Measurements from ENCODE around the gene EZR.

Gene EZR

DNA sequence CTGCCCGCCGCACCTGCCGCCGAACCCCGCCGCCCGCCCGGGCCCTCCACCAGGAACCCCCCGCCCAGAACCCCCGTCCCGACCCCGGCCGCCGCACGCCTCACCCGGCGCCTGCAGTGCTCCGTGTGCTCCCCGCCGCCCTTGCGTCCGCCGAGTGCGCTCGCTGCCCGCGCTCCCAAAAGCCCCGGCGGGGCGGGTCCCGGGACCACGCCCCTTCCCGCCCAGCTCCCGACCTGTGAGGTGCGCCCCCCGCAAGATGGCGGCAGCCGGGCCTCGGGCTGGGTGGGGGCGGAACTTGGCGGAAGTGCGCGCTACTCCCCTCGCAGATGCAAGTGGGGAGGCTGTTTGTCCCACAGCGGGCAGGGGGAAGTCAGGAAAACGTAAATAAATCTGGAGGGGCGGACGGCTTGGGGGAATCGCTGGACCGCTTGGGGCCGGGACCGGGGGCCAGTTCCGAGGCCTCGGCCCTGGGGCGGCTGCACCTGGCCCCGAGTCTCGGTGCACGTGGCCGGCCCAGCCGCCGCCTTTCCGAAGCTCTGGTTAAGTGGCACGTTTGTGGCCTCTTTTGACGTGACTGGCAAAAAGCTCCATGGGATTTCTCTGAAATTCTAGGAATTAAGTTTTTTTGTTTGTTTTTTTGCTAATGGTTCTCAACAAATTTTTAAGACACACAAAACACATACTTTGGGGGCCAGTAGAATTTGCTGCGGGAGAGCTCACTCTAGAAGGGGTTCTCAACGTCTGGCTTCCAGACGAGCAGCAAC is at the start of gene EZR:
Gene EZR, minus strand, starts transcription at position 156 of the 764 bp plus-strand sequence. CDS start 1,275 bp downstream, outside the sequence.
- peak; percentile 94 for DNase-seq

DNA sequence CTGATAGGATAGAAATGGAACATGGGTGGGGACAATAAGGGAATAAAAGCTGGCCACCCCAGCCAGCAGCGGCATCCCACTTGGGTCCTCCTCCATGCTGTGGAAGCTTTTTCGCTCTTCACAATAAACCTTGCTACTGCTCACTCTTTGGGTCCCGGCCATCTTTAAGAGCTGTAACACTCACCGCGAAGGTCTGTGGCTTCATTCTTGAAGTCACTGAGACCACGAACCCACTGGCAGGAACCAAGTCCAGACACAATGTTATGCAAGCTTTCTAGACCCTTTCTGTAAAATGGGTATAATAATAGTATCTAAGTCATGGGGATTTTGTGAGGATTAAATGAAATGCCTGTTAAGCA is 48.9 kb upstream of the EZR start:
- DNase-seq, result peak; percentile 50

DNA sequence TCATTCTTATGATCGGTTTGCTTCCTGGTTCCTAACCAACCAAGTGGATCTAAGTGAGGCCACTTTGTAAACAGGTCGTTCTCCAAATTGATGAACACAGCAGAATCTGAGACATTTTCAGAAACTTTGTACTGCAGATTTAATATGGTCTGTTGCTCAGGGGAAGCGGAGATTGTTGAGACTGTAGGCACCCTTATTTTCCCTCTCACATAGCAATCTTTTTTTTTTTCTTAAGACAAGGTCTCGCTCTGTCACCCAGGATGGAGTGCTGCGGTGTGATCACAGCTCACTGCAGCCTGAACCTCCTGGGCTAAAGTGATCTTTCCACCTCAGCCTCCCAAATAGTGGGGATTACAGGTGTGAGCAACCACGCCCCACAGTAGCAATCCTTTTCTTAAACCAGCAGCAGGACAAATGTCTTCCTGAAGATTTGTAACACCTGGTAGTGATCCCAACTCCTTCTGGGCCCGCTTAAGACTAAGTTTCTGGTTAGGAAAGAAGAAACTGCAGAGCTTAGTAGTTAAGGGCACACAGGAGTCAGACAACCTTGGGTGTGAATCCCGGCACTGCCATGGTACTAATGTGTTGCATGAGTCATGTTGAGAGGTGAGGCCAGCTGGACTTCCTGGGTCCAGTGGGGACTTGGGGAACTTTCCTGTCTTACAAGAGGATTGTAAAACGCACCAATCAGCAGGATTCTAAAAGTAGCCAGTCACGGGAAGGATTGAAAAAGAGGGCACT is 48.4 kb upstream of the EZR start:
- peak; percentile 35 for DNase-seq

DNA sequence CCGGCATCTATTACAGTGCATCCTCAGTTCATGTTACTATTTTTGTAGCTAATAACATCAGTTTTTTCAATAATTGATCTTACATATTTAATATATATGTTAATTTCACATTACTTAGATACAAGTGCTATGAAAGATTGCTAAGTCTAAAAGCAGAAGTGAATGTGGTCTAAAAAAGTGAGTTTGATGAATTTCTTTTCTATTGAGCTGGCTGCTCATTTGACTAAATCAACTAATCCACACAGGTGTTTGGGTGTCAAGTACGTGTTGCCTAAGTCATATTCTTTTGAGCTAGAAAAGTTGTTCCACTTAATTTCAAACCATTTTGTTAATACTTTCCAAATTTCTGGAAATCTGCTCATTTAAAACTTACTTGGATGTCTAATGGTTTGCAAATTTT is 46.6 kb upstream of the EZR start:
- DNase-seq, result no peak

DNA sequence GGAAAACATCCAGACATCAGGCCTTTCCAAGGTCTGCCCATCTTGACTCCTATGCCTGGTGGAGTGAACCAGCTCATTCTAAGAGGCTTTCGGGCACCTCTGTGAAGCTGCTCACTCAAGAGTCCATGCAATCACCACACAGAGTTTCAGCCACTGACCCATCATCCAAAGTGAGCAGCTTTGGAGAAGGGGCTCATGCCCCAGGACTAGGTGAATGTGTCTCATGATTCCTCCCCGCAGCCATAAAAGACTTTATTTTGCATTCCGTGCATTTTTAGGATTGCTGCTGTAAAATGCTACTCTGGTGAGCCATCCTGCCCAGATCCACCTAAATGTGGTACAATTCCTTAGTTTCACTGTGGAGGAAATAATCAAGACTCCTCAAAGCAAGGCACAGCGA is 44.5 kb upstream of the EZR start:
- DNase-seq, result no peak

DNA sequence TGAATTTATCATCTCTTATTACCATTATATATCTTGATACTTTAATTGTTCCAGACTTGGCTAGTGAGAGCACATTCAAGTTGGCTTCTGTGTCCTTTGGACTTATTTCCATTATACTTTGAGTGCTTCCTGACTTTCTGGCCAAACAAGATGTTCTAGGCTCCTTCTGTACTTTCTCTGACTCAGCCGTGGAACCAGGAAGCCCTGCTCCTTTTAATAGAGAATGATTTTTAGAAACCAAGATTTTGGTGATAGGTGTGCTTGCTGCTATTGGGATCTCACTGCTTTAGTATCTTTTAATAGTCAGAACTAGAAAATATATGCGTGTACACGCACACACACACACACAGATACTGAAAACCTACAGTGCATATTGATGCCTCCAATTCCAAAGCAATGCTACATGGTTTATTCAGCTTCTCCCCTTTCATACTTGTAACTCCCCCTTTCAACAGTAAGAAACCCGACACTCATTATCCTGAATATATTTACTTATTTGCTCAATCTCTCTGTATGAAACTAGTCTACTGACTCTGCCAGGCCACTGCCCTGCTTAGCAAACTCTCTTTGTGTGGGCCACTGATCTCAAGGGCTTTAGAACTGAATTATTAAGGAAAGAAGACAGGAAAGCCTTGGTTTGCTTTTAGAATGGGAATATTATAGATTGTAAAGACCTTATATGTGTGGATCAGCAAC is 42.7 kb upstream of the EZR start:
- no peak for DNase-seq

DNA sequence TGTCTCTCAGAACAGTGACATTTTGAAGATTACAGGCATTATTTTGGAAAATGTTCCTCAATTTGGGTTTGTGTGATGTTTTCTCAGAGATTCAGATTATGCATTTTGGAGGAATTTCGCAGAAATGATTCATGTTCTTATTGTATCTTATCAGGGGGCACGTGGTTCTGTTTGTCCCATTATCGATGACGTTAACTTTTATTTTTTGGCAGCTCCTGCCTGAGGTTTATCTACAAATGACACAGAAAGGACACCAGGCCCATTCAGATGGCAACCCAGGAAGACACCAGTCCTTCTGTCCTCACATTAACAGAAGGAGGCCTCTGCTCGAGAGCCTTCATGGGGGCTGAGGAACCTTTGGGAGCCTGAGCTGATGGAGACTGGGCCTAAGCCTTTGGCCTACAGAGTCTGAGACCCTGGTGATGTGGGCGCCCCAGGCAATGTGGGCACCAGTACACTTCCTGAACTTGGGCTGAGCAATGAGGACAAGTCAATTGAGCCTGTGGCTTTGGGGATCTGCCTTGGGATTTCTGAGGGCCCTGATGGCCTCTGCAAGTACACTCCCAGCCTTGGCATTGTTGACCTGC is 41.2 kb upstream of the EZR start:
- DNase-seq, result no peak

DNA sequence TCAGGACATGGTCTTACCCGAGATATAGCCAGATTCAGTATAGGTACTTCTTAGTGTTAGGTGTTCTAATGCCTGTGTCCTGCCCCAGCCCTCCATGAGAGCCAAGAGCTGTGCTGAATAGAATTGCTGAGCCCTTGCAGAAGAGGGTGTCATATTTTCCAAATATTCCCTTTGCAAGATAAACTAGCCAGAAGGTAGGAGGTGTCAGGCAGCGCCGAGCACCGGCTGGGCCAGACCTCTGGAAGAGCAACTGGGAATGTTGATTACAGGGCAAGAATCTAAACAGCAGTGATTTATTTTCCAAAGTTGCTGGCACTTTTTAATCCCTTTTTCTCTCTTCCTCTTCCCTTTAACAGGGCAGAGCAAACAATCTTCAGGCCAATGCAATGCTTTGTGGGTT is 37.1 kb upstream of the EZR start:
- no peak for DNase-seq

DNA sequence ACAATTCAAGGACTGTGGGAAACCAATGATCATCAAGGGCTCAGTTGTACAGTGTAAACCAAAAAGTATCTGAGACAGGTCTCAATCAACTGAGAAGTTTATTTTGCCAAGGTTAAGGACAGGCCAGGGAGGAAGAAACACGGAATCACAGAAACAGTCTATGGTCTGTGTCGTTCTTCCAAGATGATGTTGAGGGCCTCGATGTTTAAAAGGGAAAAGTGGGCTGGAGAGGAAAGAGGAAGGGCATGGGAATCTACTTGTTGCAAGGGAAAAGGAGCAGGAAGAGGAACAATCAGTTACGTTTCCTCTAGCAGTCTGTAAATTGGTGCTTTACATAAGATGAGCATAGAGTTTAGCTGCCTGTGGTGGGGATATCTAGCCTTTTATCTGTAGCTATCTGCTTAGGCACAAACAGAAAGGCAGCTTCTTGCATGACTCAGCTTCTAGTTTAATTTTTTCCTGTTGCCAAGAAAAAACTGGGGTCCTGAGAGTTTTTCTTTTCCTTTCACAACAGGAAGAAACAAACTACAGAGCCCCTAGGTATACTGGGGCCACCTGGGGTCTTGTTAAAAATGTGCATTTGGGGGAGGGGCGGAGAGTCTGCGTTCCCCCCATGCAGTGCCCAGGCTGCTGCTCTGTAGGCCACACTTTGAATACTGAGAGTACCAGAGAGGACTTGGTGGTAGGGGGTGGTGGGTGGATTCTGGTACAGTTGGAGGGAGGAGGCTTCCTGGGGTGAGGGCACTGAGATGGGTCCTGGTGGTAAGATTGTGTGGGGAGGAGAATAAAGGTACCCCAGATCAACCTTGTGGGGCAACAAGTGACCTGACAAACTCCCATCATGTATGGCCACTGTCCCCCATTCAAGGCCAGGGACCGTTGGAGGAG is 35.3 kb upstream of the EZR start:
- DNase-seq, result peak; percentile 72

DNA sequence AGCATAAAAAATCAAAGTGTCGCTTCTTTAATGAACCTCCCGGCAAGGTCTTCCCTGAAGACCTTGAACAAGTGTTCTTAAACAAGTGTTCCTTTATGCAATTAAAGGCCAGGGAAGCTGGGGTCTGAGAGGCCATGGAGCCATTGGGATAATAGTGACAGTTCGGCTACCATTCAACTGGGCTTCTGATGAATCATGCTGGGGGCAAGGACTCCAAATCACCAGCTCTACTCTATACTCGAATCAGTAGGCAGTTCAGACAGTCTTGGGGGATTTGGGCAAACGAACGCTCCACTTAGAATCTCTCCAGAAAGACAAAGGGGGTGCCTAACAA is 34.7 kb upstream of the EZR start:
- peak; percentile 30 for DNase-seq

DNA sequence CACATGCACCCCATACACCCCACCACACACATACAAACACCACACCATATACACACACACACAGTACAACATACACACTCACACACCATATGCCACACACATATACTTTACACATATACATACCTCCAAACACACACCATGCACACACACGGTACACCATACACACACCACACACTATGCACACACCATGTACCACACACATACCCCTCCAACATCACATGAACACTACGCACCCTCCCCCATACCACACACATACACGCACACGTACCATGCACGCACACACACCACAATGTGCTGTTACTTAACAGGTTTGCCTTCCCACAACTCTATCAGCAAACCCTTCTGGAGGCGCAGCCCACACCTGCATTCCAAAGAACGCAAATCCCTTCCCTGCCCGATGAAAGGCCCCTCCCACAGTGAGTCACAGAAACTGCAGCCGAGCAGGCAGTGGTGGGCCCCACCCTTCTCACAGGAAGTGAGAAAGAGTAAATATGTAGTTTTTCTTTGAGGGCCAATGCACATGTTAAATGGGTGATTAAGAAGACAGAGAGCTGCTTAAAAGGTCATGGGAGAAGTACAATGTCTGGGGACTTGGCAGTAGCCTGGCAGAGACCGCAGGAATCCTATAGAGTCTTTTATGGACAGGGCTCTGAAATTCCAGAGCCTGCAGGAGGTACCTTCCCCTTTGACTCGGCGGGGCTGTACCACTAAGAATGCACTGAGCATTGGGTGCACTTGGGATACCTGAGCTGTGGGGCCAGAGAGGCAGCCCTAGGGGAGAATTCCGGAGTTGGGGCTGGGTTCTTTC is 34.1 kb upstream of the EZR start:
- peak; percentile 94 for DNase-seq

DNA sequence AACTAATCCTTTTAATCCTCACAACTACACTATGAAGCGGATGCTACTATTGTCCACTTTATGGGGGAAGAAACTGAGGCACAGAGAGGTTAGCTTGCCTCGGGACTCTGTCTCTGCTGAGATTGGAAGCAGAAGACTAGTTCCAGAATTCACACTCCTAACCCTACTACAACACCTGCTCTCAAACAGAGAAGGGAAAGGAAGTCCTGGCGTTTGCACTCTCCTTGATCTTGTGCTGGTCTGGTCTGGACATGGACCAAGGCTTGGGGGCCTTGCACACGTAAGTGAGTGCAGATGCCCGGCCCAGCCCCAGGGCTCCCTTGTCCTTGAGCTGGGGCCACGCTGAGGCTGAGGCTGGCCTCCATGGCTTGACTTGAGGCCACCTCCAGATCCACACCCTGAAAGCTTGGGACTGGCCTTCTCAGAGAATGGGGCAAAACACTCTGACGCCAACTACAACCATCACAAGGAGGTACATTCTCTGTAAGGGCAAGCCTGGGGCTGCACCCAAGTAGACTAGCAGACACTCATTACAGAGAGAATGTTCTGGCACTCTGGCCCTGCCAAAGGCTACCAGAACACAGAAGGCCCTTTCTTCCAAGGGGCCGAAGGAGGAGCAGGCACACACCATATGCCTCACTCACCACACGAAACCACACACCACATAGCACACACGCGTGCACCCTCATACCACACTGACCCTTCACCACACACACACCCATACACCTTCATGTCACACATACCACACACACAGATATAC is 33.3 kb upstream of the EZR start:
- DNase-seq, result no peak

DNA sequence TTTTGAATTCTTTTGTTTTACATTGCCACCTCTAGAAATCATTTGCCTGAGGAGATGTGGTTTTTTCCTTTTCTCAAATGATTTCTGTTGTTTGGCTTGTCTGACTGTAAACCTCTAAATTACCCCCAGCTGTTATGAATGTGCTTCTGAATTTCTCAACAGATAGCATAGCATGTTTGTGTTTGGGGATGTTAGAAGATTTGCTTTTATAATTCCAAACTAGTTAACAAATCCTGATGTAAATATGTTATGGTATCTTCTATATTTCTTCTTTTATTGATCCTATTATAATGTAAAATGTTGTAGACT is 31.6 kb upstream of the EZR start:
- DNase-seq, result no peak

DNA sequence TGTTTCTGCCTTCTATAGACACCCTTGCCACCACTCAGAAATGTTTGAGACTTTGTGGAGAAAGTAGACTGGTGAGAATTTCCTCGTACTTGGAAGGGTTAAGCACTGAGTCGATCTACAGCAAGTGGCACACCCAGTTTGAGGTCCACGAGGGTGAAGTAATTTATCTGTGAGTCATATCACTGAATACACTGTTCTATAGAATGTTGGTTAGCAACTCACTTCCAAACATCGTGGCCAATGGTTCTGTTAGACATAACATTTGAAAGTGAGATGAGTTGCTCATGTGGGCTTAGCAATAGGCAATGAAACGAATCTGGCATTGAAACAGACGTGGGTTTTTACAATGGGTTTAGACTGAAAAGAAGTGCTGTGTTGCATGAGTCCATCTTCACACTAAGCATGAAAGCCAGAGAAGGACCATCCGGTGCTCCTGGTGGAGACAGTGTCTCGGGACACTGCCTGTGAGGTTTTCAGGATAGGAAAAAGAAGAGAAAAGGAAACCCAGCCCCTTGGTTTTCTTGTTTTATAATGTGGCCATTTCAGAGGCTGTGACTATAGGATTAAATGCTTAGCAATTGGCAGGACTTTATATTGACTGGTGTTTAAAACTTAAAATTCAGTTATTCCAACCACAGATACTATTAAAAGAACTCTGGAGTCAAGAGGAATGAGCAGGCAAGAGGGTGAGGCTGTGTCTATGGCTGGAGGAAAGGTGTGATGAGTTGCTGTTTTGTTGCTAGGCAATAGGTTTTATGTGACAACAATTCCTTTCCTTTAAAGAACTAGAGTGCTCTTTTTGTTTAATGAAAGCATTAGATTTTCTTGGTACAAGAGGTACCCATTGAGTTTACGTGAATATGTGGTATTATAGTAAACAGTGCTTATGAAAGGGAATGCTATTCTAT is 31.0 kb upstream of the EZR start:
- peak; percentile 91 for DNase-seq

DNA sequence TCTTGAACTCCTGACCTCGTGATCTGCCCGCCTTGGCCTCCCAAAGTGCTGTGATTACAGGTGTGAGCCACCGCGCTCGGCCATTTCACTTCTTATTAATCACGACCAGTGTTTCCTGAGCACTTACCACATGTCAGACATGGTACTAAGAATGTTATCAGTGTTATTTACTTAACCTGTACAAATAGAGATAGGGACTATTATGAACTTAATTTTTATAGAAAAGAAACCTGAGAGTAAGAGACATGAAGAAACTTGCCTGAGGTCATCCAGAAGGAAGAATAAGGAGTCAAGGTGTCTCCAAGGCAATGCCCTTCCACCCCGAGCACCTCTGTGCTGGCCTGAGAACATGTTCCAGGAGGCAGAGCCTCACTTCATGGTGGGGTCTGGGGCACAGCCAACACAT is 29.3 kb upstream of the EZR start:
- peak; percentile 36 for DNase-seq

DNA sequence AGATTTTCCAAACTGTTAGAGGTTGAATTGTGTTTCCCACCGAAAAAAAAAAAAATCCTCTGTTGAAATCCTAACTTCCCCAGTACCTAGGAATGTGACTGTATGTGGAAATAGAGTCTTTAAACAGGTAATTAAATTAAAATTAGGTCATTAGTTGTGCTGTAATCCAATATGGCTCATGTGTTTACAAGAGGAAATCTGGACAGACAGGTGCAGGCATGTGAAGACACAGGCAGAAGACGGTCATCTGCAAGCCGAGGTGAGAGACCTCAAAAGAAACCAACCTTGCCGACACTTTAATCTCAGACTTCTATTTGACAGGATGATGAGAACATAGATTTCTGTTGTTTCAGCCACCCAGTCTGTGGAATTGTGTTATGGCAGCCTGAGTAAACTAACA is 28.6 kb upstream of the EZR start:
- no peak for DNase-seq

DNA sequence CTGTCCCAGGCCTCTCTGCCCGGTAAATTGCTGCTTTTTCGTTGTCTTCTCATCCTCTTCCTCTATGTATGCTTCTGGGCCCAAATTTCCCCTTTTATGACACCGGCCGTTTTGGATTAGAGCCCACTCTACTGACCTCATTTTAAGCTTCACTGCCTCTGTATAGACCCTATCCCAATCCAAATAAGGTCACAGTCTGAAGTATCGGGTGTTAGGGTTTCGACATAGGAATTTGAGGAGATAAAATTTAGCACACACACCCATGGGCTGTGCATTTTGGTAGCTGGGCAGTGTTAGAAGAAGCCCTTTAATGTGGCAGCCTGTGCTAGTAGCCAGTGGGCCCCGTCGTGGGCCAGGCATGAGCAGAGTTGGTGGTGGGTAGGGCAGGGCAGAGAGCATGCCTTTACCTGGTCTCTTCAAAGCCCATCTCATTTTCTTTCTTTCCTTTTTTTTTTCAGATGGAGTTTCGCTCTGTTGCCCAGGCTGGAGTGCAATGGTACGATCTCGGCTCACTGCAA is 27.9 kb upstream of the EZR start:
- no peak for DNase-seq

DNA sequence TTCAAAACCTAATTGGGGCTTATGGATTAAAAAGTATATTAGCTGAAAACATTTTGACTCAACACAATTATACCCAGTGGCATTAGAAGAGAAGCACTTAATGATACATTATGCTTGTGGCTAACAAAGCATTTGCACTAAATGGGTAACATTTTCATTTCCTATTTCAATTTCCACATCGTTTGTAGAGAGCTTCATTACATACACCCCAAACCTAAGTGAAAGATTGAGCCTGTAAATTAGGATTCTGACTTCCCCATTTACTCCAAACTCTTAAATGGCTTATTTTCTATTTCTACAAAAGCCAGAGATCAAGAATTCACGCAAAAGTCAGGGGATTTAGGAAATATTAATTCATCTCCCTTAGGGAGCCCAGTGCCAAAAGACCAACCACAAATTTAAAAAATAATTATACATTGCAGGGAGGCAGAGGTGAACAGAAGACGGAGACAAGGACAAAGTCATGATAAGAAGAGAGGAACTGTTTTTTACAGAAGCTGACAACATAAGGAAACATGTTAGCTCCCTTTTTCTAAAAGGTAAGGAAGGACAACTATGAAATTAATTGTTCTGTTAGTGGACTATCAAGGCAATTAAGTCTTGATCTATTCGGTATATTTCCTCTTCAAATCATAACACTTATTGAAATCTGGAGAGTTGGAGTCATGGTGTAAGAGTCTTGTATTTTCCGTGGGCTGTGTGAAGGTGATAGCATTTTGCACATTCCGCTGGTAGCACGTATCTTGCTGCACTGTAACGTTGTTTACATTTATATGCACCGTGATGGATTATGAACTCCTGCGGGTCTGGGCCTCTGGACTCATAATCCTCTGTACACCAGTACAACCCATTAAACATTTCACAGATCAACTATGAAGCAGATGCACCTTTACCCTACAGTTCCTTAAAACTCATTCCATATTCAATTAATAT is 24.8 kb upstream of the EZR start:
- DNase-seq, result no peak

DNA sequence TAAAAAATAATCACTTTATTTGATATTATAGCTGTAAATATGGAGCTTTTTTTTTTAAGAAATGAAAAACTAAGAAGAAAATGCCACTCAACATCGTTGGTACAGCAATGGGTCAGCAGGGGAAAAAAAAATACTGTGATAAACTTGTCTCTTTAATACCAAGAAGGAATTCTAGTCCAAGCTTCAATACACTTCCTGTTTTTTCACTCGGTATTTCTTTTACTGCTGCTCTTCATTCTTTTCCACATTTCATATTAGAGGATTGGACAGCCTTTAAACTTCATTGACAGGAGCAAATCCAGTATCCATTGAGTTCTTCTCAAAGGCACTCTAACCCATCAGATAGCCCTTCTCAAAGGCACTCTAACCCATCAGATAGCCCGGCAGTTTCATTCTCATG is 22.2 kb upstream of the EZR start:
- DNase-seq, result no peak

All from CD4-positive, alpha-beta T cell treated with Interleukin-10 for 1 hour (primary cell).